Loucy (cell line): ENCODE data around the gene CCDC185.

Source experiments
- EZH2phosphoT487 ChIP-seq: fragments of 200-600 bp; IDR thresholded peaks from 2 replicates; pipeline ENCODE4 v1.6.1; 2018; ENCODE audit warnings: antibody characterized with exemption, mild to moderate bottlenecking, moderate library complexity, borderline replicate concordance
- TF ChIP-seq, protein P1 (sequence below): fragments of 200-600 bp; sonication (generic); conservative IDR thresholded peaks from 2 replicates; pipeline ENCODE4 v1.5.1; 2014; ENCODE audit warnings: mild to moderate bottlenecking, antibody characterized with exemption, low read length

GRCh38 chr1:223374064-223374610, 19.1 kb upstream of the CCDC185 start:
- TF ChIP-seq, protein P1, sequence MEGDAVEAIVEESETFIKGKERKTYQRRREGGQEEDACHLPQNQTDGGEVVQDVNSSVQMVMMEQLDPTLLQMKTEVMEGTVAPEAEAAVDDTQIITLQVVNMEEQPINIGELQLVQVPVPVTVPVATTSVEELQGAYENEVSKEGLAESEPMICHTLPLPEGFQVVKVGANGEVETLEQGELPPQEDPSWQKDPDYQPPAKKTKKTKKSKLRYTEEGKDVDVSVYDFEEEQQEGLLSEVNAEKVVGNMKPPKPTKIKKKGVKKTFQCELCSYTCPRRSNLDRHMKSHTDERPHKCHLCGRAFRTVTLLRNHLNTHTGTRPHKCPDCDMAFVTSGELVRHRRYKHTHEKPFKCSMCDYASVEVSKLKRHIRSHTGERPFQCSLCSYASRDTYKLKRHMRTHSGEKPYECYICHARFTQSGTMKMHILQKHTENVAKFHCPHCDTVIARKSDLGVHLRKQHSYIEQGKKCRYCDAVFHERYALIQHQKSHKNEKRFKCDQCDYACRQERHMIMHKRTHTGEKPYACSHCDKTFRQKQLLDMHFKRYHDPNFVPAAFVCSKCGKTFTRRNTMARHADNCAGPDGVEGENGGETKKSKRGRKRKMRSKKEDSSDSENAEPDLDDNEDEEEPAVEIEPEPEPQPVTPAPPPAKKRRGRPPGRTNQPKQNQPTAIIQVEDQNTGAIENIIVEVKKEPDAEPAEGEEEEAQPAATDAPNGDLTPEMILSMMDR: no peak
- no peak for TF ChIP-seq EZH2phosphoT487
